Measurements from ENCODE around the gene NFIA.

Gene NFIA

DNA sequence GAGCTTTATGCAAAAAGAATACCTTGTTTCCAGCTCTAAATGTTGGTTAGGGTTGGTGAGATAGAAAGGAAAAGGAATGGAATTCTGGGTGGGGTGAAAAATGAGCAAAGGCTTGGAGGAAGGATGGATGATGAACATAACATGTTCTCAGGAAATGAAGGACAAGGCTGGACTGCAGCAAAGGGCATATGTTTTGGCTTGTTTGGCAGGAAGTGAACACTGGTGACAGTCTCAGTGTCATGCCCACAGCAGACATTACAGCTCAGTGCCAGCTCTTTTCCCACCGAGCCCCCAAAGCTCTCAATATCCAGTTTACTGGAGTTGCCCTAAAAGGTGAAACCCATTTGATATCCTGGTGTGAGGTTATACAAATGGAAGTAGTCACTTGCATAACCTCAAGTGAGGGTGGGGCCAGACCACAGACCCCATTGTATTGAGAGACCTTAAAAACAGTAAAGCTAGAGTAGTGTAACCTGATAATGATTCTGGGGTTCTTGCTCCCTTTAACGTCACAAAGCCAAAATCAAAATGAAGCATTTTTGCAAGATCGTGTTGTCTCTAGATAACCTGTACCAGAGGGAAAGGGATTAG is 270.6 kb downstream of the NFIA start:
- TF ChIP-seq, protein P1, sequence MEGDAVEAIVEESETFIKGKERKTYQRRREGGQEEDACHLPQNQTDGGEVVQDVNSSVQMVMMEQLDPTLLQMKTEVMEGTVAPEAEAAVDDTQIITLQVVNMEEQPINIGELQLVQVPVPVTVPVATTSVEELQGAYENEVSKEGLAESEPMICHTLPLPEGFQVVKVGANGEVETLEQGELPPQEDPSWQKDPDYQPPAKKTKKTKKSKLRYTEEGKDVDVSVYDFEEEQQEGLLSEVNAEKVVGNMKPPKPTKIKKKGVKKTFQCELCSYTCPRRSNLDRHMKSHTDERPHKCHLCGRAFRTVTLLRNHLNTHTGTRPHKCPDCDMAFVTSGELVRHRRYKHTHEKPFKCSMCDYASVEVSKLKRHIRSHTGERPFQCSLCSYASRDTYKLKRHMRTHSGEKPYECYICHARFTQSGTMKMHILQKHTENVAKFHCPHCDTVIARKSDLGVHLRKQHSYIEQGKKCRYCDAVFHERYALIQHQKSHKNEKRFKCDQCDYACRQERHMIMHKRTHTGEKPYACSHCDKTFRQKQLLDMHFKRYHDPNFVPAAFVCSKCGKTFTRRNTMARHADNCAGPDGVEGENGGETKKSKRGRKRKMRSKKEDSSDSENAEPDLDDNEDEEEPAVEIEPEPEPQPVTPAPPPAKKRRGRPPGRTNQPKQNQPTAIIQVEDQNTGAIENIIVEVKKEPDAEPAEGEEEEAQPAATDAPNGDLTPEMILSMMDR (conservative IDR thresholded peaks at IDR 0.05; ENCODE audit: low read depth, low read length) = no peak
- no peak for DNase-seq (ENCODE audit: low read depth)
- no peak overlapping the region for H3K4me3 ChIP-seq (ENCODE audit: low read length)

DNA sequence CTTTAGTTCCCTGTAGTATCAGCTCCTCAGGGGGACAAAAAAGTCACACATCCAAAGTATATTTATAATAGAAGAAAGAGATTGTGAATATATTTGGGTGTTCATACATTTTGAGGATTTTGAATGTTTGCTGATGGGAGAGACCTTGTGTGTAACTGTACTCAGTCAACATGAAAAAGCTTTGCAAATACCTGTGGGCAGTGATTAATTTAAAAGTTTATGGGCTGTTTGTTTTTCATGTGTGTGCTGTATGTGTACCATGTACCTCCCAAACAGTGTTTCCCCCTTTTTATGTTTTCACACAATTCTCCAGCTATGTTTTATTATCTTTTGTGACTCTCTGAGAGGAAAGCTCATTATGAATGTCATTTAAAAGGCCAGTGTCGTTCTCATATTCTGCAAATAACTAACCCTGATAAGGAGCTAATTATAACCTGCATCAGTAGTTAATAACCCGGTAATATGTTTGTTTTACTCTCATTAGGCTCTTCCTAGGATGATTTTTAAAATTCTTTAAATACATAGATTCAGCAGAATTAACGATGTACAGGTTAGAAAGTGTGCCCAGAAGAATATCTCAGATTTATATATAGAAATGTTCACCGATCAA is 271.5 kb downstream of the NFIA start:
- TF ChIP-seq, protein P1 (conservative IDR thresholded peaks at IDR 0.05; ENCODE audit: low read depth, low read length) = no peak
- H3K4me3 ChIP-seq (ENCODE audit: low read length) = no peak overlapping the region
- no peak for DNase-seq (ENCODE audit: low read depth)

DNA sequence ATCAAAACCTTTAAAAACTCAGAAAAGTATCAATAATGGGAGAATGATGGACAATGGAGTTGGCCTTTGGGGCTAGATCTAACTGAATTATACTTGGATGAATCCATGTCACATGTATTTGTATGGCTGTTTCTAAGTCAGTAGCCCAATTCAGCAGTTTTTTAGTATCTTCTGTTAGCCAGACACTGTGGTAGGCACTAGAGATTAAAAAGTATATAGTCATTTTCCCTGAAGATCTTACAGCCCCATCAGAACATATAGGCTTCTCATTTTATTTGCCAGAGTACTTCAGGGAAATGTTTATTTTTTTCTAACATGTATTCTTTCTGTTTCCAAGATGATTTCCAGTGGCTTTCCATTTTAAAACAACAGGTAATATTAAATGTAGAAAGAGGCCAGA is 273.7 kb downstream of the NFIA start:
- TF ChIP-seq, protein P1 (conservative IDR thresholded peaks at IDR 0.05; ENCODE audit: low read depth, low read length) = no peak

DNA sequence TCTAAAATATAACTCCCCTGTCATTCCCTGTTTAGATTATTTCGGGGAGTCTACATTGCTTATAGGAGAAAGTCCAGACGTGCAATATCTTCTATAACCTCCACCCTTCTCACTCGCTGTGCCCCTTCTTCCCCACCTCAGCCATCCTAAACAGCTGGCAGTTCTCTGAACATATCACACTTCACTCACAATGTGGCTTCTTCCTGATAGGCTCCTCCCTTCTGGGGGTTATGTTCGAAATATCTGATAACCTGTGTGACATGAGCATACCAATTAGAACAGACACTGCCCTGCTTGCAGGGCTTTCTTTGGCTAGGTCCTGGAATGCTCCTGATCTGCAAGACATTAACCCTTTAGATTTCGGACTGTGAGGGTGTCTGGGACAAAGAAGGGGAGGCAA is 274.6 kb downstream of the NFIA start:
- no peak for DNase-seq (ENCODE audit: low read depth)
- no peak overlapping the region for H3K4me3 ChIP-seq (ENCODE audit: low read length)
- TF ChIP-seq, protein P1 (conservative IDR thresholded peaks at IDR 0.05; ENCODE audit: low read depth, low read length) = no peak

More for the DNA sequence above, 273.7 kb downstream of the NFIA start:
- H3K4me3 ChIP-seq (ENCODE audit: low read length) = no peak overlapping the region
- DNase-seq (ENCODE audit: low read depth) = no peak

DNA sequence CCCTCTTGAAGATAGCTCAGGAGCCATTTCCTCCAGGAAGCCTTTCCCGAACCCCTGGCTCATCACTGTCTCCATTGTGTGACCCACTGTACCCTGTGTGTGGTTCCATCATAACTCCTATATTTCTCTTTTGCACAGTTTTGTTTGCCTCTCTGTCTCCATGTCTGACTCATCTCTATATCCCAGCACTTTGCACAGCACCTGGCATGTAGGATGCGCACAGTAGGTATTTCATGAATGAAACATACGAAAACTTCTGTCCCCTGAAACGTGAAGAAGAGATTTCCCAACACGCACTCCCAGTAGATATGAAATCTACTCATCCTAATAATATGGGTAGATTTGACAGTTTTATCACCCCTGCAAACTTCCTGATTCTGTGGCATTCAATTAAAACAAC is 275.2 kb downstream of the NFIA start:
- TF ChIP-seq, protein P1 (conservative IDR thresholded peaks at IDR 0.05; ENCODE audit: low read depth, low read length) = no peak
- no peak for DNase-seq (ENCODE audit: low read depth)
- H3K4me3 ChIP-seq (ENCODE audit: low read length) = no peak overlapping the region

DNA sequence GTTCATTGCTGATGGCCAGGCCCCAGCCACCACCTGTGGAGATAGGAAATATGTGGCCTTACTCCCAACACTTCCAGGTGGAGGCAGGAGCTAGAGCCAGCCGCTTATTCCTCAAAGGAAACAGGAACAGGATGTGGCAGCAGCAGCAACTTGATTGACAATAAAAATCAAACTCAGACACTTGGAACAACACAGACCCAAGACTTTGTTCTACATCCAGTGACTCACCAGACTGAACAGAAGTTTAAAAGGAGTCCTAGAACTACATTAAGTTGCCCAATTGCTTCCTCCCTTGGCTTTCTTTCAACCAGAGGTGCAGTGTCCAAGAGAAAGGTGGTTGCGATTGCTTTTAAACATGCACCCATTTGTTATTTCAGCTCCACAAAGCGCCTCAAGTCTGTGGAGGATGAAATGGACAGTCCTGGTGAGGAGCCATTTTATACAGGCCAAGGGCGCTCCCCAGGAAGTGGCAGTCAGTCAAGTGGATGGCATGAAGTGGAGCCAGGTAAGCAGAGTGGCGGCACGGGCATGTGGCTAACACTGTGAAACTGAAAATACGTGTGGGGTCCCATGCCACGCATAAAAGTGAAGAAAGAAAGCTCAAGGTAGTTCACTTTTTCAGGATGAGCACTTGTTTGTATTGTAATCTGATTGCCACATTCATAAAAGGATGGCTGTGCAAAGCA is 276.6 kb downstream of the NFIA start:
- no peak overlapping the region for H3K4me3 ChIP-seq (ENCODE audit: low read length)
- DNase-seq (ENCODE audit: low read depth) = no peak
- TF ChIP-seq, protein P1 (conservative IDR thresholded peaks at IDR 0.05; ENCODE audit: low read depth, low read length) = no peak

DNA sequence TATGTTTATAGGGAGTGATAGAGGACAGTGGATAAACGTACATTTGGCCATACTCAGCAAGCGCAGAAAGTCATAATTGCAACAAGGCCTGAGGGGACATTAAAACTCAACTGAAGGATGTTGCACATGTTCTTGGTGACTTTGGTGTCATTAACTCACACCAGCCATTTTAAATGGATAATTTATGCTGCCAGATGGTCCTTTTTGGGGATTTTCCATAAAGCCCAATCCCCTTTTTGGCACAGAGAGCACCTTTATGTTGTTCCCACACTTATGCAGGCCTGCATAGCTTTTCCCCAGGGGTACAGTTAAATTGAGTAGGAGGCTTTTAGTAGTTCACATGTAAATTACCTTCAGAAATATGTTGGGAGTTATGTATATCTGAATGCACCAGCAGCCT is 279.6 kb downstream of the NFIA start:
- DNase-seq (ENCODE audit: low read depth) = no peak
- TF ChIP-seq, protein P1 (conservative IDR thresholded peaks at IDR 0.05; ENCODE audit: low read depth, low read length) = no peak

More for the DNA sequence above, 279.6 kb downstream of the NFIA start:
- no peak overlapping the region for H3K4me3 ChIP-seq (ENCODE audit: low read length)
